HG02678 (cell line): ENCODE results near the gene ABHD18.
"Not testable (repeated sequence)": the region's sequence is repeated elsewhere in the genome, so short reads cannot be mapped to it uniquely, and the experiment has no call there.

Experiments used
- ATAC-seq: cut with Tn5 transposase; IDR thresholded peaks from one replicate; pipeline ENCODE4 v1.9.1; 2021; ENCODE audit warnings: mild to moderate bottlenecking, moderate library complexity; ENCODE audit not compliant: unreplicated experiment

ABHD18 gene

GRCh38 chr4:127965062-127965802, at the start of gene ABHD18, which contains the start of gene MFSD8:
ABHD18 (plus strand) TSS chr4:127965406; CDS start chr4:127982956, 17,550 bp downstream.
MFSD8 (minus strand) TSS chr4:127965173; CDS start chr4:127965133, 40 bp downstream.
- peak; percentile 96 for ATAC-seq

- no peak for ATAC-seq
Measured at GRCh38 chr4:127916512-127916911, 48.7 kb upstream of the ABHD18 start.

- ATAC-seq: no peak
Measured at GRCh38 chr4:127917151-127917550, 48.1 kb upstream of the ABHD18 start.

GRCh38 chr4:127920521-127920920, 44.7 kb upstream of the ABHD18 start:
- ATAC-seq: no peak

- ATAC-seq: no peak
Measured at GRCh38 chr4:127922226-127922625, 43.0 kb upstream of the ABHD18 start.

- ATAC-seq: not testable (repeated sequence)
Measured at GRCh38 chr4:127925720-127926119, 39.5 kb upstream of the ABHD18 start.

- ATAC-seq: no peak
Measured at GRCh38 chr4:127930175-127930574, 35.0 kb upstream of the ABHD18 start.

GRCh38 chr4:127931836-127932235, 33.4 kb upstream of the ABHD18 start:
- not testable (repeated sequence) for ATAC-seq

- ATAC-seq: no peak
Measured at GRCh38 chr4:127936974-127937373, 28.2 kb upstream of the ABHD18 start.

- ATAC-seq: no peak
Measured at GRCh38 chr4:127957105-127957504, 8.1 kb upstream of the ABHD18 start.

GRCh38 chr4:127959794-127960193, 5.4 kb upstream of the ABHD18 start:
- no peak for ATAC-seq

- not testable (repeated sequence) for ATAC-seq
Measured at GRCh38 chr4:127963633-127964398, 1.4 kb upstream of the ABHD18 start.

- ATAC-seq: peak; percentile 14
Measured at GRCh38 chr4:127964426-127965061, 662 bp upstream of the ABHD18 start.

- peak; percentile 24 for ATAC-seq
Measured at GRCh38 chr4:127965803-127966175, 583 bp downstream of the ABHD18 start.

- ATAC-seq: no peak
Measured at GRCh38 chr4:127967141-127967775, 2.1 kb downstream of the ABHD18 start.

- ATAC-seq: no peak
Measured at GRCh38 chr4:127968586-127968985, 3.4 kb downstream of the ABHD18 start.

GRCh38 chr4:127970925-127971324, 5.7 kb downstream of the ABHD18 start:
- not testable (repeated sequence) for ATAC-seq

- no peak for ATAC-seq
Measured at GRCh38 chr4:127975121-127975770, 10.0 kb downstream of the ABHD18 start.

- ATAC-seq: no peak
Measured at GRCh38 chr4:127978930-127979329, 13.7 kb downstream of the ABHD18 start.

GRCh38 chr4:127982445-127982844, 17.2 kb downstream of the ABHD18 start:
- no peak for ATAC-seq

GRCh38 chr4:127985989-127986388, 20.8 kb downstream of the ABHD18 start:
- ATAC-seq: no peak
